HEK293 (cell line): ENCODE results near the gene EPAS1.

Experiments
- BCL11A ChIP-seq: fragments of 450-650 bp; formaldehyde crosslinking; IDR thresholded peaks from 2 replicates; pipeline ENCODE4 v1.5.1; 2016; ENCODE audit warnings: low read depth, missing biosample characterization, missing genetic modification characterization
- EGR2 ChIP-seq: fragments of 450-650 bp; formaldehyde crosslinking; IDR thresholded peaks from 2 replicates; pipeline ENCODE4 v1.5.1; 2016; ENCODE audit warnings: low read depth, missing biosample characterization, missing genetic modification characterization
- KLF7 ChIP-seq: fragments of 450-650 bp; formaldehyde crosslinking; IDR thresholded peaks from 2 replicates; pipeline ENCODE4 v1.5.1; 2016; ENCODE audit warnings: missing biosample characterization, missing genetic modification characterization, borderline replicate concordance
- REST ChIP-seq: fragments of 450-650 bp; formaldehyde crosslinking; IDR thresholded peaks from 2 replicates; pipeline ENCODE4 v1.5.1; 2016; ENCODE audit warnings: missing biosample characterization, missing genetic modification characterization
- TSHZ1 ChIP-seq: fragments of 450-650 bp; formaldehyde crosslinking; IDR thresholded peaks from 2 replicates; pipeline ENCODE4 v1.5.1; 2016; ENCODE audit warnings: missing biosample characterization, missing genetic modification characterization, borderline replicate concordance
- YY1 ChIP-seq: fragments of 450-650 bp; formaldehyde crosslinking; IDR thresholded peaks from 2 replicates; pipeline ENCODE4 v1.5.1; 2018; ENCODE audit warnings: missing biosample characterization, missing genetic modification characterization
- ZNF121 ChIP-seq: fragments of 450-650 bp; formaldehyde crosslinking; IDR thresholded peaks from 2 replicates; pipeline ENCODE4 v1.5.1; 2016; ENCODE audit warnings: missing biosample characterization, missing genetic modification characterization
- ZNF133 ChIP-seq: fragments of 450-650 bp; formaldehyde crosslinking; IDR thresholded peaks from 2 replicates; pipeline ENCODE4 v1.5.1; 2016; ENCODE audit warnings: missing biosample characterization, missing genetic modification characterization
- ZNF596 ChIP-seq: fragments of 450-650 bp; IDR thresholded peaks from 2 replicates; pipeline ENCODE4 v1.5.0; 2018; ENCODE audit warnings: missing biosample characterization, mild to moderate bottlenecking, missing genetic modification characterization, moderate library complexity
- ZNF76 ChIP-seq: fragments of 450-650 bp; formaldehyde crosslinking; IDR thresholded peaks from 2 replicates; pipeline ENCODE4; 2016; ENCODE audit warnings: low read depth, missing biosample characterization, missing genetic modification characterization, borderline replicate concordance
- ZNF768 ChIP-seq: fragments of 450-650 bp; formaldehyde crosslinking; IDR thresholded peaks from 2 replicates; pipeline ENCODE4 v1.5.1; 2018; ENCODE audit warnings: missing biosample characterization, mild to moderate bottlenecking, missing genetic modification characterization
- TF ChIP-seq, protein P1 (sequence below): fragments of 450-650 bp; formaldehyde crosslinking; IDR thresholded peaks from 2 replicates; pipeline ENCODE4 v1.5.1; 2016; ENCODE audit warnings: missing biosample characterization, missing genetic modification characterization
- TF ChIP-seq, protein P2 (sequence below): fragments of 450-650 bp; IDR thresholded peaks from 2 replicates; pipeline ENCODE4 v1.5.1; 2018; ENCODE audit warnings: missing biosample characterization, mild to moderate bottlenecking, missing genetic modification characterization

DNA sequence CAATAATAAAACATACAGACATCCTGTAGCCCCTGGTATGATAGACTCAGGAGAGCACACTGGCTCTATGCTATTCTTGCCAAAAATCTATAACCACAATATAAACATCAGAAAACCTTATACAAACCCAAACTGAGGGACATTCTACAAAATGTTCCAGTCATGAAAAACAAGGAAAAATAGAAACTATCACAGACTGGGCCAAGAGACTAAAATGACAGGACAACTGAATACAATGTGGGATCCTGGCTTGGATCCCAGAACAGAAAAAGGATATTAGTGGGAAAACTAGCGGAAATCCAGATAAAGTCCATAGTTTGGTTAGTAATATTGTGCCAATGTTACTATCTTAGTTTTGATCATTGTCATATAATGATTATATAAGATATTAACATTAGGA lies 29.6 kb upstream of the EPAS1 start:
- TF ChIP-seq ZNF121 = no peak
- no peak for TF ChIP-seq ZNF133 (tag by site-specific recombination)
- TF ChIP-seq, protein P1, sequence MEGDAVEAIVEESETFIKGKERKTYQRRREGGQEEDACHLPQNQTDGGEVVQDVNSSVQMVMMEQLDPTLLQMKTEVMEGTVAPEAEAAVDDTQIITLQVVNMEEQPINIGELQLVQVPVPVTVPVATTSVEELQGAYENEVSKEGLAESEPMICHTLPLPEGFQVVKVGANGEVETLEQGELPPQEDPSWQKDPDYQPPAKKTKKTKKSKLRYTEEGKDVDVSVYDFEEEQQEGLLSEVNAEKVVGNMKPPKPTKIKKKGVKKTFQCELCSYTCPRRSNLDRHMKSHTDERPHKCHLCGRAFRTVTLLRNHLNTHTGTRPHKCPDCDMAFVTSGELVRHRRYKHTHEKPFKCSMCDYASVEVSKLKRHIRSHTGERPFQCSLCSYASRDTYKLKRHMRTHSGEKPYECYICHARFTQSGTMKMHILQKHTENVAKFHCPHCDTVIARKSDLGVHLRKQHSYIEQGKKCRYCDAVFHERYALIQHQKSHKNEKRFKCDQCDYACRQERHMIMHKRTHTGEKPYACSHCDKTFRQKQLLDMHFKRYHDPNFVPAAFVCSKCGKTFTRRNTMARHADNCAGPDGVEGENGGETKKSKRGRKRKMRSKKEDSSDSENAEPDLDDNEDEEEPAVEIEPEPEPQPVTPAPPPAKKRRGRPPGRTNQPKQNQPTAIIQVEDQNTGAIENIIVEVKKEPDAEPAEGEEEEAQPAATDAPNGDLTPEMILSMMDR (tag by site-specific recombination) = no peak
- no peak for TF ChIP-seq YY1 (tag by site-specific recombination)
- no peak for TF ChIP-seq BCL11A (tag by site-specific recombination)
- no peak for TF ChIP-seq TSHZ1 (tag by site-specific recombination)
- TF ChIP-seq REST (tag by site-specific recombination) = no peak
- TF ChIP-seq, protein P2, sequence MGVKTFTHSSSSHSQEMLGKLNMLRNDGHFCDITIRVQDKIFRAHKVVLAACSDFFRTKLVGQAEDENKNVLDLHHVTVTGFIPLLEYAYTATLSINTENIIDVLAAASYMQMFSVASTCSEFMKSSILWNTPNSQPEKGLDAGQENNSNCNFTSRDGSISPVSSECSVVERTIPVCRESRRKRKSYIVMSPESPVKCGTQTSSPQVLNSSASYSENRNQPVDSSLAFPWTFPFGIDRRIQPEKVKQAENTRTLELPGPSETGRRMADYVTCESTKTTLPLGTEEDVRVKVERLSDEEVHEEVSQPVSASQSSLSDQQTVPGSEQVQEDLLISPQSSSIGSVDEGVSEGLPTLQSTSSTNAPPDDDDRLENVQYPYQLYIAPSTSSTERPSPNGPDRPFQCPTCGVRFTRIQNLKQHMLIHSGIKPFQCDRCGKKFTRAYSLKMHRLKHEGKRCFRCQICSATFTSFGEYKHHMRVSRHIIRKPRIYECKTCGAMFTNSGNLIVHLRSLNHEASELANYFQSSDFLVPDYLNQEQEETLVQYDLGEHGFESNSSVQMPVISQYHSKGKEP (tag by site-specific recombination) = no peak
- no peak for TF ChIP-seq EGR2
- TF ChIP-seq ZNF596 (tag by site-specific recombination) = no peak
- no peak for TF ChIP-seq KLF7 (tag by site-specific recombination)
- TF ChIP-seq ZNF768 (tag by site-specific recombination) = no peak
- TF ChIP-seq ZNF76 (tag by site-specific recombination) = no peak
